Neural progenitor cell (in vitro differentiated cells): Measurements from ENCODE around the gene PRAMEF11.

Experiments
- EZH2 ChIP-seq: fragments of 200-600 bp; sonication (generic); IDR thresholded peaks from 2 replicates; pipeline ENCODE4 v1.6.1; 2017; ENCODE audit warnings: antibody characterized with exemption, mild to moderate bottlenecking, moderate library complexity
- EZH2phosphoT487 ChIP-seq: fragments of 200-600 bp; sonication (generic); IDR thresholded peaks from 2 replicates; pipeline ENCODE4 v1.6.1; 2017; ENCODE audit warnings: antibody characterized with exemption
- TF ChIP-seq, protein P1 (sequence below): fragments of 200-600 bp; sonication (generic); IDR thresholded peaks from 2 replicates; pipeline ENCODE4 v1.5.1; 2017; ENCODE audit warnings: antibody characterized with exemption, mild to moderate bottlenecking

GRCh38 chr1:12851779-12852178 lies 20.6 kb upstream of the PRAMEF11 start:
- TF ChIP-seq, protein P1, sequence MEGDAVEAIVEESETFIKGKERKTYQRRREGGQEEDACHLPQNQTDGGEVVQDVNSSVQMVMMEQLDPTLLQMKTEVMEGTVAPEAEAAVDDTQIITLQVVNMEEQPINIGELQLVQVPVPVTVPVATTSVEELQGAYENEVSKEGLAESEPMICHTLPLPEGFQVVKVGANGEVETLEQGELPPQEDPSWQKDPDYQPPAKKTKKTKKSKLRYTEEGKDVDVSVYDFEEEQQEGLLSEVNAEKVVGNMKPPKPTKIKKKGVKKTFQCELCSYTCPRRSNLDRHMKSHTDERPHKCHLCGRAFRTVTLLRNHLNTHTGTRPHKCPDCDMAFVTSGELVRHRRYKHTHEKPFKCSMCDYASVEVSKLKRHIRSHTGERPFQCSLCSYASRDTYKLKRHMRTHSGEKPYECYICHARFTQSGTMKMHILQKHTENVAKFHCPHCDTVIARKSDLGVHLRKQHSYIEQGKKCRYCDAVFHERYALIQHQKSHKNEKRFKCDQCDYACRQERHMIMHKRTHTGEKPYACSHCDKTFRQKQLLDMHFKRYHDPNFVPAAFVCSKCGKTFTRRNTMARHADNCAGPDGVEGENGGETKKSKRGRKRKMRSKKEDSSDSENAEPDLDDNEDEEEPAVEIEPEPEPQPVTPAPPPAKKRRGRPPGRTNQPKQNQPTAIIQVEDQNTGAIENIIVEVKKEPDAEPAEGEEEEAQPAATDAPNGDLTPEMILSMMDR = no peak
- TF ChIP-seq EZH2 (no peak), EZH2phosphoT487 (no peak)
